Activated CD4-positive, alpha-beta memory T cell treated with anti-CD3 and anti-CD28 coated beads, Interleukin-2, amount 10 ng/mL, durations not matched to agents 7 days and 5 days (primary cell): ENCODE measurements around the gene KAZN. TPM values are rescaled to one million over a fixed set of nuclear protein-coding genes. Genes with fewer than 3 reads are reported as not detected.

Source experiments
- CTCF ChIA-PET: fragments of 350-600 bp; sonication (Branson Sonifier 250); formaldehyde crosslinking; loops from one replicate; lab custom pipeline; 2021; ENCODE audit warnings: antibody characterized with exemption, inconsistent platforms; lab: Charles Lee
- POLR2A ChIA-PET: fragments of 350-600 bp; sonication (Branson Sonifier 250); formaldehyde crosslinking; loops from one replicate; lab custom pipeline; 2021; ENCODE audit warnings: antibody characterized with exemption; lab: Charles Lee
- DNase-seq: peaks from one replicate; pipeline ENCODE4 v3.0.0-alpha.2; 2020
- H3K27ac Mint-ChIP-seq: one replicate; pipeline ENCODE4 v1.8.0; 2021; ENCODE audit warnings: mild to moderate bottlenecking, mixed read lengths
- H3K27me3 Mint-ChIP-seq: one replicate; pipeline ENCODE4 v1.8.0; 2021; ENCODE audit warnings: mixed read lengths
- H3K36me3 Mint-ChIP-seq: one replicate; pipeline ENCODE4 v1.8.0; 2021; ENCODE audit warnings: low read depth, mixed read lengths
- H3K4me1 Mint-ChIP-seq: one replicate; pipeline ENCODE4 v1.8.0; 2021; ENCODE audit warnings: mixed read lengths
- H3K4me3 Mint-ChIP-seq: one replicate; pipeline ENCODE4 v1.8.0; 2021; ENCODE audit warnings: mild to moderate bottlenecking, mixed read lengths
- H3K9me3 Mint-ChIP-seq: one replicate; pipeline ENCODE4 v1.8.0; 2021; ENCODE audit warnings: mixed read lengths
- total RNA-seq, 2 experiments: library from RNA; stranded (reverse); gene quantifications; one replicate each; pipeline ENCODE4 v1.2.3, GENCODE V29; 2021

The KAZN gene
- total RNA-seq, 2 experiments from 2014 or later, result 0.30 to 0.43 TPM

DNA sequence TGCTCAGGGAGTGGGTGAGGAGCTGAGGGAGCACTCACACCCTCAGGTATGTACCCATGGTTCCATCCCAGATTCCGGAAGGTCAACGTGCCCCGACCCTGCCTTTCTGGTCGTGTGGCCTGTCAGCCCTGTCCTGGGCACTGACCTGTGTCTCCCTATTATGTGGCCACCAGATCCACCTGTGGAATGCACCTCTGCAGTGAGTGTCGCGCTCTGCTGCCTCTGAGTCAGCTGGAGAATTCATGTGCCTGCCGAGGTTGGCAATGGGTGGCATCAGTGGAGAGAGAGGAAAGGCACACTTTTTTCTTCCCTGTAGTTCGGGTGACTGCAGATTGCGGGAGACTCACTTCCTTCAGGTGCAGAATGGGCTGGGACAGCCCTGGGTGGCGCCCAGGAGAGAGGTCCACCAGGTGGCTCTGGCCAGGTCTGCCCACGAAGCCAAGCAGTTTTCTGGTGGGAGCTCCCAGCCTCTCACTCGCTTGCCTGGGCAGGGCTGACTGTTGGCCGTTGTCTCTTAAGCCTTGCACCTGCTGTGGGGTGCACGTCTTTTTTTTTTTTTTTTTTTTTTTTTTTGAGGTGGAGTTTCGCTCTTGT lies 378.9 kb downstream of the KAZN start:
- H3K36me3 Mint-ChIP-seq, result no peaks in the 10 kb centered on the region
- CTCF ChIA-PET, result no interaction called here
- POLR2A ChIA-PET, result no interaction called here
- H3K27ac Mint-ChIP-seq, result no peak overlapping the region
- H3K9me3 Mint-ChIP-seq, result no peaks in the 10 kb centered on the region
- H3K4me3 Mint-ChIP-seq, result no peak overlapping the region
- no peaks in the 10 kb centered on the region for H3K4me1 Mint-ChIP-seq
- no peak for DNase-seq
- peaks cover 2% of the 10 kb centered on the region for H3K27me3 Mint-ChIP-seq

DNA sequence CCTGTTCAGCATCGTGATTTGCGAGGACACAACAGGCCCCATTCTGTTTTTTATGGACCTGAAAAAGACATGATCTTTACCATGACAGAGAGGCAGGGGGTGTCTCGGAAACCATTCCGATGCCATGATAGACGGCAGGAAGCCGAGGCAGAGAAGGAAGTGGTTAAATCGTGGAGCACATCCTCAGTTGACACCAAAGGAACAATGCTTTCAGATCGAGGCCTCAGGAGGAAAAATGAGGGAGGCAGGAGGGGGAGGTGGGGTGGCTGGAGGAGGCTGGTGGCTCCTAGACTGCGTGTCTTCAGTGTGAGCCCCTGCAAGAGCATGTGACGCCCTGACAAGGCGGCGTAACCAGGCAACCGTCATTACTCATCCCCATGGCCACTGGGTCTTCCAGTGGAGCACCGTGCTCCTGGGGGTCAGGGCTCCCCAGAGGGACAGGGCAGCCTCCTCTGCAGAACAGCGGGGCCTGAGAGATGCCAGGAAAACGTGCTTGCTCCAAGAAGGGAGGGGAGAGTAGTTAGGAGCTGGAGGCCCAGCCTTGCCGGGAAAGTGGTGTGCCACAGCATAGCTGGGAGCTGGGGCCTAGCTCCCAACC lies 382.2 kb downstream of the KAZN start:
- Mint-ChIP-seq H3K27ac (no peak overlapping the region), H3K4me3 (no peak overlapping the region)
- CTCF ChIA-PET, result no interaction called here

DNA sequence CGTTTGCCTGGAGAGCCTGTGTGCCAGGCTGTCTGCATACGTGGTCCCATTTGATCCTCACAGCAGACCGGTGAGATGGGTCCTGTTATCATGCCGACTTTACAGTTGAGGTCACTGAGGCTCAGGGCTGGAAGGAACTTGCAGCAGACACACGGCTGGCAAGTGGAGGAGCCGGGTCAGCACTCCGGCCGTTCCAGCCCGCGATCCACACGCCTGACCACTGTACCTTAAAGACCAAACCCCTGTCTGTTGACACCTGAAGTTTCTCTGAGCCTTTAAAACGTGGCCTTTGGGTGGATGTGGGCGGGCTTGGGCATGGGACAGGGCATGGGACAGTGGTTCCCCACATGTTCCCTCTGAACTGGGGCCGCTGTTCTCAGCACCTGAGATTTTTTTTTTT lies 383.5 kb downstream of the KAZN start:
- Mint-ChIP-seq H3K36me3 (no peaks in the 10 kb centered on the region), H3K27ac (no peak overlapping the region), H3K4me3 (no peak overlapping the region), H3K9me3 (no peaks in the 10 kb centered on the region), H3K4me1 (no peaks in the 10 kb centered on the region), H3K27me3 (no peaks in the 10 kb centered on the region)
- CTCF ChIA-PET, result no interaction called here
- POLR2A ChIA-PET, result interaction anchor here (1.4 kb wide), 1 partner anchor 13 kb away, joined by 3 read pairs; no protein-coding TSS in a partner anchor
- no peak for DNase-seq

More for the DNA sequence above, 382.2 kb downstream of the KAZN start:
- POLR2A ChIA-PET, result interaction anchor here (1.4 kb wide), 1 partner anchor 12 kb away, joined by 3 read pairs; no protein-coding TSS in a partner anchor
- H3K36me3 Mint-ChIP-seq, result no peaks in the 10 kb centered on the region
- no peaks in the 10 kb centered on the region for H3K9me3 Mint-ChIP-seq
- no peak for DNase-seq
- no peaks in the 10 kb centered on the region for H3K4me1 Mint-ChIP-seq
- H3K27me3 Mint-ChIP-seq, result no peaks in the 10 kb centered on the region

DNA sequence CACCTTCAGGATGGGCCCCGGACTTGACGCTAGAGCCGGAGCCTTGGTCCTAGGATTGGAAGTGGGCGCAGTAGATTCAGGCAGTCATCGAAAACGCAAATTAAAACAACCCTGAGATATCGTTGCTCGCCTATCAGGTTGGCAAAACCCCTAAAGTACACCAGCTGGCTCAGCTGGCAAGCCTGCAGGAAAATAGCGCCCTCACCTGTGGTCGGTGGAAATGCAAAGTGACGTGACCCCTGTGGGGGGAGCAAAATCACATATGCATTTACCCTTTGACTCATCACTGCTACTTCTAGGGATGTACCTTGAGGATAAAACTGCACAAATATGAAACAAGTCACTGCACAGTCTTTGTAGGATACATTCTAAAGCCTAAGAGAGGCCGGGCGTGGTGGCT lies 384.8 kb downstream of the KAZN start:
- Mint-ChIP-seq H3K27ac (no peak overlapping the region), H3K9me3 (no peaks in the 10 kb centered on the region), H3K36me3 (no peaks in the 10 kb centered on the region), H3K27me3 (no peaks in the 10 kb centered on the region), H3K4me3 (no peak overlapping the region), H3K4me1 (no peaks in the 10 kb centered on the region)
- CTCF ChIA-PET, result interaction anchor here (0.7 kb wide), 1 partner anchor 20 kb away, joined by 3 read pairs; no protein-coding TSS in a partner anchor
- POLR2A ChIA-PET, result no interaction called here
- DNase-seq, result no peak

DNA sequence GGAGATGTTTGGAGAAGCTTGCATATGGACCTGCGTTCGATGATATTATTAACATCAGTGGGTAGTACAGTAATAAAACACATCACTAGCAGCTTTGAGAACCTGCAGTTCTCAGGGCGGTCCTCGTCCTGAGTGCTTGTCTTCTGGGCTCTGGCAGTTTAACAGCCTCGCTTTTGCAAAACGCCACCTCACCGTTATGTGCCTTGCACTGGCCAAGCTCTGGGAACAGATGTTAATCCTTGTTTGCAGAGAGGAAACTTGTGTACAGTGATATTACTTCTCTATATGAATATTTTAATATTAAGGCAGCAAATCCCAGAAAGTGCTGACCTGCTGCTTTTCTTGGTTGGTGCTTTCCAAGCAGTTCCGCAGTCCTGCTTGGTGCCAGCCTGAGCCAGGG lies 387.7 kb downstream of the KAZN start:
- Mint-ChIP-seq H3K27me3 (no peaks in the 10 kb centered on the region), H3K27ac (no peak overlapping the region), H3K36me3 (no peaks in the 10 kb centered on the region), H3K4me1 (no peaks in the 10 kb centered on the region), H3K9me3 (no peaks in the 10 kb centered on the region), H3K4me3 (no peak overlapping the region)
- ChIA-PET POLR2A (no interaction called here), CTCF (no interaction called here)
- DNase-seq, result no peak

DNA sequence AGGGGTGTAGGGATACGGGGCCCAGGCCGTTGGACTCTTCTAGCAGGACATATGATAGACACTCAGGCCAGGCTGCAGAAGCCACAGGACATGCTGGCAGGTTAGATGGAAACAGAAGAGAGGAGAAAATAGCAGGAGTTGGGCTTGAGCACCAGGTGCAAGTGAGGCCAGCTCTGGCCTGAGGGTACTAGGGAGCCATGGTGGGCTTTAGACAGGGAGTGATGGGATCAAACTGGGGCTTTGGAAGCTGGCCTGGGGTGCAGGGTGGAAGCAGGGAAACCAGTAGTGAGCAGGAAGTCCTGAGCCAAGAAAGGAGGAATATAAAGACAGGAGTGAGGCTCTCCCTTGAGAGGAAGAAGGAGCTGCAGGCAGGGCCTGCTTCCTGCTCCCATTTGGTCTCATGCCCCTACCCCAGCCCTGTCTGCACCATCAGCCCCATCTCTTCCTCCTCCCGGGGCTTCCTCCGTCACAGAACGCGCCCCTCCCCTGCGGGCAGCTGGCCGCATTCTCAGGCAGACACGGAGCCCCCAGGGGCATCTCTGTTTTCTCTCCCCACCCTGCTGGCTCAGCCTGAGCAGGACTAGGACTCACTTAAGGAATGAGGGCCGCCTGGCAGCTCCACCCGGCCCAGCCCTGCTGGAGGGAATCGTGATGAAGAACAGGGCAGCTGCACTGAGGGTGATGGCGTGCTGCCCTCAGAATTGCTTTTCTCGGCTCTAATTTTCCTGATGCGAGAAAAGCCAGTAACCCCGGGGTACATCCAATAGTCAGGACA lies 389.5 kb downstream of the KAZN start:
- POLR2A ChIA-PET, result no interaction called here
- no peak overlapping the region for H3K4me3 Mint-ChIP-seq
- H3K36me3 Mint-ChIP-seq, result no peaks in the 10 kb centered on the region
- H3K4me1 Mint-ChIP-seq, result no peaks in the 10 kb centered on the region
- H3K27me3 Mint-ChIP-seq, result no peaks in the 10 kb centered on the region
- H3K9me3 Mint-ChIP-seq, result no peaks in the 10 kb centered on the region
- no peak for DNase-seq
- no peak overlapping the region for H3K27ac Mint-ChIP-seq
- CTCF ChIA-PET, result no interaction called here

DNA sequence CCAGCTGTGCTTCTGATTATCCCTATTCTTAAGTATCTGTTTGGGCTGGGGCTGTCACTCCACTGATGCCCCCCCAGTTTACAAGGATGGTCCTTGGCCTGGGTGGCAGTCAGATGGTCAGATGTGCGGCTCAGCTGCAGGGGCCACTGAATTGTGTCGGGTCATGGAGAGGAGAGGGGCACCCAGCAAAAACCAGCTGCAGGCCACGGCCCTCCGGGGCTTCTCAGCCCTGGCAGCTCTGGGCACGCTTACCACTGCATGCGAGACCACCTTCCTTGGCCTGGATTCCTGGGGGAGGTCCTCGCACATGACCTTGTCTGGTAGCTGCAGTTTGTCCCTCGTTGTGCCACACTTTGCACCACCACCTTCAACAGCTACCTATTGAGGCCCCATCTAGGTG lies 390.2 kb downstream of the KAZN start:
- Mint-ChIP-seq H3K27ac (no peak overlapping the region), H3K9me3 (no peaks in the 10 kb centered on the region), H3K4me1 (no peaks in the 10 kb centered on the region), H3K4me3 (no peak overlapping the region), H3K27me3 (no peaks in the 10 kb centered on the region), H3K36me3 (no peaks in the 10 kb centered on the region)
- no peak for DNase-seq
- POLR2A ChIA-PET, result no interaction called here
- CTCF ChIA-PET, result no interaction called here

DNA sequence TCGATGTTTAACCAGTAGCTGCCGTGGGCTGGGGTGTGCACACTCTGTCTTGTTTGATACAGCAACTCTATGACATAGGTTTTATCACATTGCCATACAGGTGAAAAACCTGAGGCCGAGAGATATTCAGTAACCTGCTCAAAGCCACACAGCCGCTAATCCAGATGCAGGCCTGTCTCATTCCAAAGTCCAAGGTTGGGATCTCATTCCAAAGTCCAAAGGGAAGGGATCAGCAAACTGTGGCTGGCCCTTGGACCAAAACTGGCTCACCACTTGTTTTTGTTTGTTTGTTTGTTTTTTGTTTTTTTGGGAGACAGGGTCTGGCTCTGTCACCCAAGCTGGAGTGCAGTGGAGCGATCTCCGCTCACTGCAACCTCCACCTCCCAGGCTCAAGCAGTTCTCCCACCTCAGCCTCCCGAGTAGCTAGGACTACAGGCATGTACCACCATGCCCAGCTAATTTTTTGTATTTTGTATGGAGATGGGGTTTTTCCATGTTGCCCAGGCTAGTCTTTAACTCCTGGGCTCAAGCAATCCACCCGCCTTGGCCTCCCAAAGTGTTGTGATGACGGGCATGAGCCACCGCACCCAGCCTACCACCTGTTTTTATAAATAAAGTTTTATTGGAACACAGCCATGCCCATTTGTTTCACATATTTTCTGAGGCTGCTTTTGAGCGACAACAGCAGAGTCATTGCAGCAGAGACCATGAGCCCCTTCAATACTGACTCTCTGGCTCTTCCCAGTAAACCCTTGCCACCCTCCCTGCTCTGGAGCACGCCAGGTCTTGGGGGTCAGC lies 391.6 kb downstream of the KAZN start:
- Mint-ChIP-seq H3K4me3 (no peak overlapping the region), H3K27me3 (no peaks in the 10 kb centered on the region), H3K4me1 (no peaks in the 10 kb centered on the region), H3K9me3 (no peaks in the 10 kb centered on the region), H3K36me3 (no peaks in the 10 kb centered on the region), H3K27ac (no peak overlapping the region)
- no peak for DNase-seq
- CTCF ChIA-PET, result no interaction called here
- POLR2A ChIA-PET, result no interaction called here

DNA sequence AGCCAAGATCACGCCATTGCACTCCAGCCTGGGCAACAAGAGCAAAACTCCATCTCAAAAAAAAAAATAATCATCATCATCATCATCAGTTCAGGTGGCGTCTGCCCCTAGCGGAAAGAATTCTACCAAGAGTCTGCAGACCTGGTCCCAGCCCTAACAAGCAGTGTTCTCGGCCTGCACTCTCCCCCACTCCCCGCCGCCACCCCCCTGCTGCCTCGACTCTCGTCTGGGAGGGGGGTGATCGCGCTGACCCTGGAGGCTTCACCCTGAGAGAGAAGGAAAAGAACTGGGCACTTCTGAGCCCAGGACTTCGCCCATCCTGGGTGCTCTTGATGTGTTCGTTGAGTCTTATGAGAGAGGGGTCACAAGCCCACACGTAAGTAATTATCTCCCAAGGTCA lies 394.9 kb downstream of the KAZN start:
- Mint-ChIP-seq H3K9me3 (no peaks in the 10 kb centered on the region), H3K4me1 (no peaks in the 10 kb centered on the region), H3K4me3 (no peak overlapping the region), H3K27ac (no peak overlapping the region), H3K36me3 (no peaks in the 10 kb centered on the region), H3K27me3 (no peaks in the 10 kb centered on the region)
- no peak for DNase-seq
- CTCF ChIA-PET, result no interaction called here
- POLR2A ChIA-PET, result no interaction called here

DNA sequence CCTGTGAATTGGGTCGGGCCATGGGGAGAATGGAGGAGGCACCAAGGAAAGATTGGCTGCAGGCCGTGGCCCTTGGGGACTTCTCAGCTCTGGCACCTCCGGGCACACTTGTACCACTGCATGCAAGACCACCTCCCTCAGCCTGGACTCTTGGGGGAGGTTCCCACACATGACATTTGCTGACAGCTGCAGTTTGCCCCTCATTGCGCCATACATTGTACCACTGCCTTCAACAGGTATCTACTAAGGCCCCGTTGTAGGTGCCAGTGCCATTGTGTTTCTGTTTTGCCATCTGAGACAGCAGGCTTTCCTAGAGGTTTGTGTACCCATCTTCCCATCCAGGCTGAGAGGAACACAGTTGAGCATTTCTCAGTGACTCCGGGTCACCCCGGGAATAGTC lies 395.7 kb downstream of the KAZN start:
- Mint-ChIP-seq H3K36me3 (no peaks in the 10 kb centered on the region), H3K4me1 (no peaks in the 10 kb centered on the region), H3K27ac (no peak overlapping the region), H3K9me3 (no peaks in the 10 kb centered on the region), H3K27me3 (no peaks in the 10 kb centered on the region), H3K4me3 (no peak overlapping the region)
- no peak for DNase-seq
- CTCF ChIA-PET, result no interaction called here
- POLR2A ChIA-PET, result no interaction called here

DNA sequence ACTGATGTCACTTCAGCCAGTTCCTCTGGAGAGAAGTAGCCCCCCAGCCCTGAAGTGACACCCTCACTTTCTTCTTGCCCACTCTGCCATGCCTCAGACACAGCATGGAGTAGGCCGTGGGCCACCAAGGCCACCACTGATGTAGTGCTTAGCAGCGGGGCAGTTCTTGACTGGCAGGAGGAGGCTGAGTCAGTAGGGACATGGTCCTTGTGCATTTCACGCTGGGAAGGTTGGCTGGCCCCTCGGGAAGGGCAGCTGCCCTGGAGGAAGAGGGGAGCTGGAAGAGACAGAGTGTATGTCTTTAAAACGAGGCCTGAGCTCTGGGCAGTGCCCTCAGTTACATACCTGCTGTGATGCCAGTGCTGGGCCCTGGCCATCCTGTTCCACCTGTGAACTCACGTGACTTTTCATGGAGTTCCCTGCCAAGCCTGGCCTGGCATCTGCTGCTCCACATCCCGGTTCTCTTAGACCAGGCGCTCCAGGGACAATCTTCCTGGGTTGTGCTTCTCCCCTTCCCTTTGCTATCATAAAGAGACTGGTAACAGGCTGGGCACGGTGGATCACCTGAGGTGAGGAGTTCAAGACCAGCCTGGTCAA lies 396.5 kb downstream of the KAZN start:
- Mint-ChIP-seq H3K27ac (no peak overlapping the region), H3K36me3 (no peaks in the 10 kb centered on the region), H3K27me3 (no peaks in the 10 kb centered on the region), H3K4me3 (no peak overlapping the region), H3K4me1 (no peaks in the 10 kb centered on the region), H3K9me3 (no peaks in the 10 kb centered on the region)
- DNase-seq, result no peak
- CTCF ChIA-PET, result no interaction called here
- POLR2A ChIA-PET, result no interaction called here

DNA sequence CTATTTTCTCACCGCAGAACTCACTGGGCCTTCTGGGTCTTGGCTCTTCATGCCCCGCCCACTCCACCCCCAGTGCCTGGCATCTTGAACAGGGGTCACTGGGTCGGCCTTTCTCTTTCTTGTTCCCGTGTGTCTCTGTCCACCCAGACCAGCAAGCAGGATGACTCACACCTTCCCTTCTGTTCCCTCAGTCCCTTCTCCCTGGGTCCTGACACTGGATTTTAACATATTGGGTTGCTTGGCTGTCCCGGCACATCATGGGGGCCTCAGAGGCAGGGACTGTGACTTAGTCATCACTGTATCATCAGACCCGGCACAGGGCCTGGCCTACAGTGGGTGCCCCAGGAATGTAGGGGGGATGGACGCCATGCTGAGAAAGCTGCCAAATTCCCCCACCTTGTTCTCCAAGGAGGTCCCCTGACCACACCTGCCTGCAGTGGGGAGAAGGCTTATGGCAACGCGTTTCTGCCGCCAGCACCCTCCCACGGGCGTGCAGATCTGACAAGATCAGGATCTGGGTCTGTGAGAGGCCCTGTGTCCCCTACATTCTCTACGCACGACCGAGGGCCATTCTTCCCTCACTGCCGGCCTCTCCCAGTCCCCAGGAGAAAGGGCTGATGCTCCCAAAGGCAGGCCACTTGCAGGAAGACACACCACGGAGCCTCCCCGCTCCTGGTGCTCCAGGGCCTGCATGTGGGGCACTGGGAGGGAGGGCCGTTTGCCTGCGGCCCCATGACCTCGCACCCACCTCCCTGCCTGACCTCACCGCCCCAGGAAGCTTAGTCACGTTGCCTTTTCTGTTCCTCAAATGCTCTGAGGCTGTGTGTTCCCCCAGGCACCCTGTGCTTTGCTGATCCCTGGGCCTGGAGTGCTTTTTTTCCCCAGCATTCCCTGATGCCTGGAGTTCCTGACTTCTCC lies 397.9 kb downstream of the KAZN start:
- Mint-ChIP-seq H3K36me3 (no peaks in the 10 kb centered on the region), H3K27me3 (no peaks in the 10 kb centered on the region), H3K4me1 (no peaks in the 10 kb centered on the region), H3K27ac (no peak overlapping the region), H3K4me3 (no peak overlapping the region), H3K9me3 (no peaks in the 10 kb centered on the region)
- ChIA-PET POLR2A (no interaction called here), CTCF (no interaction called here)
- DNase-seq, result no peak
